Activated CD8-positive, alpha-beta T cell treated with anti-CD3 and anti-CD28 coated beads for 36 hours (primary cell): Measurements from ENCODE around the gene RHBG. TPM values are rescaled to one million over a fixed set of nuclear protein-coding genes. Genes with fewer than 3 reads are reported as not detected.
A peak's percentile ranks its signal among the peaks of the same experiment; 100 is the strongest.

ENCODE experiments used
- ATAC-seq: fragments of 200-7000 bp; cut with Tn5 transposase; one replicate; pipeline ENCODE4 v1.10.0; 2021; ENCODE audit warnings: mild to moderate bottlenecking, moderate library complexity
- CTCF ChIA-PET: fragments of 350-600 bp; sonication (Branson Sonifier 250); formaldehyde crosslinking; loops from one replicate; lab custom pipeline; 2021; ENCODE audit warnings: antibody characterized with exemption; lab: Charles Lee
- POLR2A ChIA-PET: fragments of 350-600 bp; sonication (Branson Sonifier 250); formaldehyde crosslinking; loops from one replicate; lab custom pipeline; 2021; ENCODE audit warnings: antibody characterized with exemption; lab: Charles Lee
- DNase-seq: peaks from one replicate; pipeline ENCODE4 v3.0.0-alpha.2; 2020
- H3K27ac Mint-ChIP-seq: one replicate; pipeline ENCODE4 v1.8.0; 2021; ENCODE audit warnings: mild to moderate bottlenecking, mixed read lengths
- H3K27me3 Mint-ChIP-seq: one replicate; pipeline ENCODE4 v1.8.0; 2021; ENCODE audit warnings: mixed read lengths
- H3K36me3 Mint-ChIP-seq: one replicate; pipeline ENCODE4 v1.8.0; 2021; ENCODE audit warnings: low read depth, mixed read lengths
- H3K4me1 Mint-ChIP-seq: one replicate; pipeline ENCODE4 v1.8.0; 2021; ENCODE audit warnings: low read depth, mixed read lengths
- H3K4me3 Mint-ChIP-seq: one replicate; pipeline ENCODE4 v1.8.0; 2021; ENCODE audit warnings: mild to moderate bottlenecking, moderate library complexity, mixed read lengths
- H3K9me3 Mint-ChIP-seq: one replicate; pipeline ENCODE4 v1.8.0; 2021; ENCODE audit warnings: mixed read lengths
- intact Hi-C: fragments of 100-400 bp; cut with micrococcal nuclease; formaldehyde crosslinking; loops from one replicate; pipeline ENCODE4 v1.10.0; 2022
- total RNA-seq, 2 experiments: library from RNA; stranded (reverse); gene quantifications; one replicate each; pipeline ENCODE4 v1.2.3, GENCODE V29; 2021
- TF ChIP-seq, protein P1 (sequence below): fragments of 200-600 bp; IDR thresholded peaks from one replicate; pipeline ENCODE4 v1.8.0; 2022; ENCODE audit warnings: antibody characterized with exemption, mild to moderate bottlenecking

Gene RHBG
- total RNA-seq, 2 experiments from 2014 or later = not detected

DNA sequence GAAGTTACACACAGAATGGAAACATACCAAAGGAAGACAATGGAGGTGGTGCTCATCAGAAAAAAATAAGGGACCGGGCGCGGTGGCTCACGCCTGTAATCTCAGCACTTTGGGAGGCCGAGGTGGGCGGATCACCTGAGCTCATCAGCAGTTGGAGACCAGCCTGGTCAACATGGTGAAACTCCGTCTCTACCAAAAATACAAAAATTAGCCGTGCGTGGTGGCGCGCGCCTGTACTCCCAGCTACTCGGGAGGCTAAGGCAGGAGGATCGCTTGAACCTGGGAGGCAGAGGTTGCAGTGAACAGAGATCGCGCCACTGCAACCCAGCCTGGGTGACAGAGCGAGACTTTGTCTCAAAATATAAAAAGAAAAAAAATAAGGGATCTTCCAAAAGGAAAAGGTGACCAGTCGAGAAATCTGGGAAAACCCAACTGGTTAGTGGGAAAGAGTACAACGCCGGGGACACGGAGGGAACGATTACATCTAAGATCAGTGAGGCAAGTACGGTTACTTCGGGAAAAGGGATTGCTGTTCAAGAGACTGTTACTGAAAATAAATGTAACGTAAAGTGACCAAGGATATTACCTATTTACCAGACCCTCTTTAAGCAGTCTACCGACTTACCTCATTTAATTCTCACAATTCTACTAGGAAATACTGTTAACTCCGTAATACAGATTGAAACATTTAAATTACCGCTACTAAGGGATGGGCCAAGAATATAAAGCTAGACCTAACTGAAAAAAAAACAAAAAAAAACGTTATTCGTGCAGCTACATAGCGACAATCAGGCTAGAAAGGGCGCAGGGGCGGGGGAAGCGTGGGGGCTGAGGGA is 31.7 kb upstream of the RHBG start:
- Mint-ChIP-seq H3K4me3 (peak overlapping the region; percentile 98), H3K9me3 (no peaks in the 10 kb centered on the region), H3K27ac (peak overlapping the region; percentile 99), H3K4me1 (peaks cover 27% of the 10 kb centered on the region), H3K36me3 (peaks cover 41% of the 10 kb centered on the region), H3K27me3 (no peaks in the 10 kb centered on the region)
- TF ChIP-seq, protein P1, sequence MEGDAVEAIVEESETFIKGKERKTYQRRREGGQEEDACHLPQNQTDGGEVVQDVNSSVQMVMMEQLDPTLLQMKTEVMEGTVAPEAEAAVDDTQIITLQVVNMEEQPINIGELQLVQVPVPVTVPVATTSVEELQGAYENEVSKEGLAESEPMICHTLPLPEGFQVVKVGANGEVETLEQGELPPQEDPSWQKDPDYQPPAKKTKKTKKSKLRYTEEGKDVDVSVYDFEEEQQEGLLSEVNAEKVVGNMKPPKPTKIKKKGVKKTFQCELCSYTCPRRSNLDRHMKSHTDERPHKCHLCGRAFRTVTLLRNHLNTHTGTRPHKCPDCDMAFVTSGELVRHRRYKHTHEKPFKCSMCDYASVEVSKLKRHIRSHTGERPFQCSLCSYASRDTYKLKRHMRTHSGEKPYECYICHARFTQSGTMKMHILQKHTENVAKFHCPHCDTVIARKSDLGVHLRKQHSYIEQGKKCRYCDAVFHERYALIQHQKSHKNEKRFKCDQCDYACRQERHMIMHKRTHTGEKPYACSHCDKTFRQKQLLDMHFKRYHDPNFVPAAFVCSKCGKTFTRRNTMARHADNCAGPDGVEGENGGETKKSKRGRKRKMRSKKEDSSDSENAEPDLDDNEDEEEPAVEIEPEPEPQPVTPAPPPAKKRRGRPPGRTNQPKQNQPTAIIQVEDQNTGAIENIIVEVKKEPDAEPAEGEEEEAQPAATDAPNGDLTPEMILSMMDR = no peak
- intact Hi-C loops = loop anchor here (2.0 kb wide), 1 partner anchor 56 kb away; no protein-coding TSS in a partner anchor
- DNase-seq (peak; percentile 30), ATAC-seq (no peak)
- ChIA-PET CTCF (interaction anchor here (0.8 to 3.7 kb wide), 12 partner anchors 12 to 208 kb away, joined by 3 to 24 read pairs (median 3); partner anchors contain the start of genes SMG5 and TMEM79), POLR2A (interaction anchor here (0.7 to 2.6 kb wide), 8 partner anchors 10 to 143 kb away, joined by 3 to 26 read pairs (median 3); partner anchors contain the start of genes GLMP, SMG5 and TMEM79)

DNA sequence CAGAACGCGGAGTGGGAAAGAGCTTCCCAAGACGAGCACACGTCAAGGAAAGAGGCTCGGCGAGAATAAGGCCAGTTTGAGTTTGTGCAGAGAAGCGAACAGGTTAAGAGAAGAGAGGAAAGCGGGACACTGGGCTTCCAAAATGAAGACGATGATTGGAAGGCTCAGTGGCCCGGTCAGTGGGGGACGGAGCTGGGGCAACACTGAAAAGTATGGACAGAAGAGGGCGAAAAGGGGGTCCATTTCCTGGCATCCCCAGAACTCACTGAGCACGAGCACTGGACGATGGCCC is 31.2 kb upstream of the RHBG start:
- H3K9me3 Mint-ChIP-seq = no peaks in the 10 kb centered on the region
- H3K27ac Mint-ChIP-seq = peak overlapping the region; percentile 99
- CTCF ChIA-PET = interaction anchor here (0.6 to 3.7 kb wide), 6 partner anchors 13 to 273 kb away, joined by 3 to 24 read pairs (median 3); partner anchors contain the start of genes SMG5 and TMEM79
- peak overlapping the region; percentile 98 for H3K4me3 Mint-ChIP-seq
- H3K4me1 Mint-ChIP-seq = peaks cover 27% of the 10 kb centered on the region
- intact Hi-C loops = loop anchor here (2.0 kb wide), 1 partner anchor 57 kb away; no protein-coding TSS in a partner anchor
- H3K36me3 Mint-ChIP-seq = peaks cover 41% of the 10 kb centered on the region
- TF ChIP-seq, protein P1 = no peak
- POLR2A ChIA-PET = interaction anchor here (1.1 to 2.6 kb wide), 5 partner anchors 10 to 143 kb away, joined by 3 to 26 read pairs (median 3); partner anchors contain the start of genes GLMP, SMG5 and TMEM79
- no peaks in the 10 kb centered on the region for H3K27me3 Mint-ChIP-seq
- DNase-seq = peak; percentile 47
- ATAC-seq = no peak

DNA sequence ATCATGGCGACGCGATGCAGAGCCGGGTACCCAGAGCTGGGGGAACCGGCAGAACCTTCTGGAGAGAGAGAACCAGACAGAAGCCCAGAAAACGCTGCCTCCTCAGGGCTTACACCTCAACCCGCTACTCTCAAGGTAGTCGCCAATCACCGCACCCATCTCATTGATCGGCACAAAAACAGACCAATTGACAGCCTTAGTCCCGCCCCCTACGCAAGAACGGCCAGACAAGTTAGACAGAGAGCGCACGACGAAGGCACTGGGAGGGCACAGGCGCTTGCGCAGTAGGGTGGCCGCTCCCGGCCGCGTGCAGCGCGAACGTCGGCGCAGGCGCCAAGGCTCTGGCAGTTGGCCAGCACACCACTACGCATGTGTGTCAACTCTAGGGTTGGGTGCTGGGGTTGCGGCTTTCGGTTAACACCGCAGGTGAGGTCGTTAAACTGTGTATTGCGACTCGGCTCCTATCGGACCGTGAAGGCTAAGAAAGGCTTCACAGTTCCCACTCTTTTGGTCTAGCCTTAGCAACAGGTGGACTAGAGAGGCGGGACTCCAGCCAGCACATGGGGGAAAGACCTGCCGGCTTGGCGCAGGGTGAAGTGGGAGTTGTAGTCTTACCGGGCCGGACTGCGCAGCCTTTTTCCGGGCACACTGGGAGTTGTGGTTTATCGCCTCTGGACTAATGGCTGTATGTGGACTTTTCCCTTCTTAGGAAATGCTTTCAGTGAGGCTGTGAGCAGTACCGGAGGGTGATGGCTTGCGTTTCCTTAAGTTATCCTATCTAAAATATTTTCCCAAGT is 30.6 kb upstream of the RHBG start, which contains the start of the genes CCT3 and TSACC:
Gene CCT3 (minus strand): TSS at position 113 of the 797 bp plus-strand sequence. CDS start 108 bp downstream, at position 5.
Gene TSACC (plus strand): TSS at position 347 of the 797 bp plus-strand sequence. CDS start 1,232 bp downstream, outside the sequence.
- Mint-ChIP-seq H3K27ac (peak within 1 kb of the TSS; percentile 99), H3K4me3 (peak within 1 kb of the TSS; percentile 98), H3K27me3 (no peaks in the 10 kb centered on the region), H3K9me3 (no peaks in the 10 kb centered on the region), H3K4me1 (peaks cover 27% of the 10 kb centered on the region), H3K36me3 (peaks cover 40% of the 10 kb centered on the region)
- CTCF ChIA-PET = interaction anchor here (0.6 to 3.7 kb wide), 6 partner anchors 14 to 274 kb away, joined by 3 to 24 read pairs (median 3); partner anchors contain the start of genes SMG5 and TMEM79
- intact Hi-C loops = no loop called here
- POLR2A ChIA-PET = interaction anchor here (1.1 to 2.6 kb wide), 3 partner anchors 43 to 144 kb away, joined by 3 to 26 read pairs (median 3); partner anchors contain the start of genes GLMP, SMG5 and TMEM79
- DNase-seq (peak; percentile 99), ATAC-seq (peak; percentile 95)
- TF ChIP-seq, protein P1 = no peak

DNA sequence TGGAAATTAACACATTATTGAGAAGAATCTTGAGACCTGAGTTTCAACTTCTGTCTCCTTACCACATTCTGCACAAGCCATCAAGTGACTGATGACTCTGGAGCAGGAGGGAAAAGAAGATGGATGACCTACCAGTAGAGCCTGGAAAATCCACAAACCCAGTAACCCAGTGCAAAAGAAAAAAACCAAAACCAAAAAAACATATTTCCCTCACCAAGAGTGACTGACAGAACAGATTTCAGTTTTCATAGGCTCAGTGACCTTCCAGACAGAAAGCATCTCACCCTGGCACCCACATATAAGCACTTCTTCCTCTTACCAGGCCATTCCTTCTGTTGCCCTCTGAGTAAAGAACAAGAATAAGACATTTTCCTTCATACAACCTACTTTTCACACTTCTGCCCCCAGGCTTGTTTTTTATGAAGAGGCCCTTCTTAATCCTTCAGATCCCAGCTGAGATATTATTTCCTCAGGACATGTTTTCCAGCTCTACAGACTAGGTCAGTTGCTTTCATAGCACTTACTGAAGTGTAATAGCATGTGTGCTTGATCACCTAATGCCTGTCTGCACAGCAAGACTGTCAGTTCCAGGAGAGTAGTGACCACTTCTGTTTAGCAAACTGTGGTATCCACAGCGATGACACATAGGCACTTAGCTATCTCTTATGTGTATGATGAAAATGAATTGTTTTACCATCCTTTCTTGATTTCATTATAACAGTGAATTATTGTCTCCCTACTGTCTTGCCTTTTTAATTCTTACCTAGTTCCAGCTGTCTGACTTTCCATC is 26.6 kb upstream of the RHBG start:
- CTCF ChIA-PET = interaction anchor here (0.6 to 2.5 kb wide), 3 partner anchors 44 to 1343 kb away, joined by 3 to 13 read pairs (median 3); no protein-coding TSS in a partner anchor
- H3K27ac Mint-ChIP-seq = no peak overlapping the region
- ATAC-seq (no peak), DNase-seq (no peak)
- H3K27me3 Mint-ChIP-seq = peaks cover 5% of the 10 kb centered on the region
- no peak overlapping the region for H3K4me3 Mint-ChIP-seq
- TF ChIP-seq, protein P1 = no peak
- H3K4me1 Mint-ChIP-seq = peaks cover 7% of the 10 kb centered on the region
- peaks cover 6% of the 10 kb centered on the region for H3K36me3 Mint-ChIP-seq
- POLR2A ChIA-PET = interaction anchor here (1.4 kb wide), 1 partner anchor 10 kb away, joined by 5 read pairs; no protein-coding TSS in a partner anchor
- intact Hi-C loops = no loop called here
- no peaks in the 10 kb centered on the region for H3K9me3 Mint-ChIP-seq
